Fibroblast of gingiva (primary cell): ENCODE data around the gene CC2D1A.

Experiments used
- DNase-seq: peaks from one replicate; pipeline ENCODE4 v3.0.0-alpha.2; 2011; ENCODE audit warnings: low read depth

The CC2D1A gene

DNA sequence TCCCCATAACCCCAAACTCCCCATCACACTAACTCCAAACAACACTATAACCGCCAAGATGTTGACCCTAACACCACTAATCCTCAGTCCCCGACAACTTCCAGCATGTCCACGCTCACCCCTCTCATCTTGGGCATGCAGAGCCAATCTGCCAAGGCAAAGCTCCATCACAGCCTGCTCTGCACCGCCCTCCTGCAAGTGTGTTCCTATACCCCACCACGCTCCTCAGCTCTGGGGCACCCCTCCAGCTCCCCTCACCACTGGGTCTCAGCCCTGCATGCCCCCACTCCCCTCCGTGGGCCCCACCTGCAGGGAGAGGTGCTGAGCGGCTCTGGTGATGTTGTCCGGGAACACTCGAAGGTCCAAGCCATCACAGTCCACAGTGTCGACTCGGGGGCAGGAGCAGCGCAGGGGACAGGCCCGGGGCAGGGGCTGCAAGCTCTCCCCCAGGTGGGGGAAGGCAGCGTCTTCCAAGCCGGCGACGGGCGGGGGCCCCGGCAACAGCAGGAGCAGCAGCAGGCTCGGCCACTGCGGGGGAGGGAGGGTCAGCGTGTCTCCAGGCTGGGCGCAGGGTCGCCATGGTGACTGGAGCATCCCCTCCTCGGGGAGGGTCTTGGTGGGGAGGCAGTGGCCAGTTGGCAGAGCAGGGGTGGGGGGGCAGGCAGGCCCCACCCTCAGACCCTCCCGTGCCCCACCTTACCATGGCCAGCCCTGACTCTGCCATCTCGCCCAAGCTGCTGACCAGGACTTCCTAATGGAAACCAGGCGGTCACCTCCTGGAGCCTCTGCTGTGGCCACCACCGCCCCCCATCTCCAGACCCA lies 31.7 kb downstream of the CC2D1A start:
- no peak for DNase-seq

DNA sequence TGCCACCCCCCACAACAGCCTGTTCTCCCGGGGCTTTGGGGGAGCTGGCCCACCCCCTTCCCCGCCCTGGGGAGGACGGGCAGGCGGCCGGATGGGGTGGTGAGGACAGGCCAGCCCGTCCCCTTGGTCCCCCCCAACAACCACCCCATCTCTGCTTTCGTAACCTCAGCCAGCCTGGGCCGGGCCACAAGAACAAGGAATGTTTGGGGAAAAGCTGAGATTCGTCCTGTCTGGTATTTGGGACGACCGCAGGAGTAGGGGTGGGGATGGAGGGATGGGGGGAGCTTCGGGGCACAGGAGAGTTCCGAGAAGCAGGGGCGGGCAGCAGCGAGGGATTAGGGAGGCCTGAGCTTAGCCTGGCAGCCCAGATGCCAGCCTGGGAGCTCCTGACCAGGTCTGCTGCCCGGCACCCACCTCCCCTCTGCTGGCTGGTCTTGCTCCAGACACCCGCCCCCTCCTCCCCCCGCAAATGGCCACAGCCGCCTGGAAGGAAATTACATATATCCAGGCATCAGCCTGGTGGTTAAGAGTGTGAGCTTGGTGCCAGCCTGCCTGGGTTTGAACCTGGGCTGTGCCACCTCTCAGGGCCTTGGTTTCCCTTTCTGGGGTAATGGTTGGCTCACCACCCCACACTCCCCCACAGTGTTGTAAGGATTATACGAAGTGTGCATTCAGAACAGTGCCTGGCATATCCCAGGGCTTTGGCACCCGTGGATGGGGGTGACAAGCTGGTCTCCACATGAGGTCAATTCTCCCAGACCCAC lies 32.5 kb downstream of the CC2D1A start, which contains the start of gene PODNL1:
TSS of gene PODNL1 (minus strand) at position 117 of the 764 bp plus-strand sequence. CDS start 236 bp downstream, outside the sequence.
- peak; percentile 85 for DNase-seq

DNA sequence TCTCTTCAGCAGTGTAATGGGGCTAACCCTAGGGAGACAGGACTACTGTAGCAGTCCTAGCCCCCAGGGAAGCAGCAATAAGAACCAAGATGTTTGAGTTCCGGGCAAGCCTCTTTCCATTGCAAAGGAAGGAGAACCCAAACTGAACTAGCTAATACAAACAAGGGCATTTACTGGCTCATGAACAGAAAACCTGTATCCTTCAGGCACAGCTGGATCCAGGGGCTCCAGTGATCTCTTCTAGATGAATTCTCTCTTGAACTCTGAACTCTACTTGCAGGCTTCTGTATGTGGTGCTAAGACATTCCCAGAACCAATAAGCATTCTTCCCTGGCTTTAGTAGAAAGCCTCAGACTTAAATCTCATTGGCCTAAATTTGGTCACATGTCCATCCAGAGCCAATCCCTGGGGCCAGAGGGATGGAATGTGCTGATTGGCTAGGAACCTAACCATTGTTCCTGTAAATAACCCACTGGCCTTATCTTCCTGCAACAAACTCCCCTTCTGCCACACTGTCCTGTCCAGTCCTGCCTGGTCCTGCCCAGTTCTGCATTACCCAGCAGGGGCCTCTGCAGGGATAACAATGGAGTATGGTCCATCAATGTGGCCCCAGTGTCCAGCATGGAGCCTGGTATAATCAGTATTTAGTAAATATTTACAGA lies 36.2 kb downstream of the CC2D1A start:
- DNase-seq: no peak

DNA sequence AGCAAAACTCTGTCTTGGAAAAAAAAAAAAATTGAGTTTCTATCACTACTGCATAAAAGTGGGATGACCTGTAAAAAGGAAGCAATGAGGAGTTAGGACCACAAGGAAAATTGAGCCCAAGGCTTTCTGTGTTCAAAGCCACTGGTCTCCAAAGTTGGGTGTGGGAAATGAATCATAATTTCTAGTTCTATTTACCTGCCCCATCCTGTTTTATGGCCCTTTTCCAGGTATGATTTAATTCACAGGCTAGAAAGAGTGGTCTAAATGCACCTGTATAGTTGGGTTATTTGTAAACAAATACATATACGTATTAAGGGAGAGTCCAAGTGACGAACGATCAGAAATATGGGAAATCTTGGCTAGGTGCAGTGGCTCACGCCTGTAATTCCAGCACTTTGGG lies 40.4 kb downstream of the CC2D1A start:
- DNase-seq: no peak

DNA sequence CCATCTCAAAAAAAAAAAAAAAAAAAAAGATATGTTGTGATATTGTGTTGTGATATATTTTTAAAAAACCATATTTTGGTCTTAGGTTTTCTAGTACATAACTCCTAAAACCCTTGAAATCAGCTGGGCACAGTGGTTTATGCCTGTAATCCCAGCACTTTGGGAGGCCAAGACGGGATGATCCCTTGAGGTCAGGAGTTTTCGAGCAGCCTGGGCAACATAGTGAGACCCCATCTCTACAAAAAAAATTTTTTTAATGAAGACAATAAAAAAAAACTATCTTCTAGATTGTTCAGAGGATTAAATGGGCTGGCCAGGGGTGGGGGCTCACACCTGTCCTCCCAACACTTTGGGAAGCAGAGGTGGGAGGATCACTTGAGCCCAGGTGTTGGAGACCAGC lies 45.0 kb downstream of the CC2D1A start:
- no peak for DNase-seq

DNA sequence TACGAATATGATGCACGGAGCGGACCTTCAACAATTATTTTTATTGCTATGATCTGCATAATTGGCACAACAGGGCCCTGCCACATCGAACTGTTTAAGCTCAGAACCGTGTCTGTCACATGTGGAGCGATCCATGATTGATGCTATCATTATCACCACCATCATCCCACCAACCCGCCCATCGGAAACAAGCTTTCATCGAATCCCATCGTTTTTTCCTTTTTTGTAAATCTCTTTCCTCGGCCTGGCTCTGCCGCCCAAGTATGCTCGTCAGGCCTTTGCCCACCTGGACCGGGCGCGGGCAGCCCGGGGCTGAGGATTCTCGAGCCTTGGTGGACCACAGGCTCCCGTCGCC lies 45.8 kb downstream of the CC2D1A start:
- no peak for DNase-seq

DNA sequence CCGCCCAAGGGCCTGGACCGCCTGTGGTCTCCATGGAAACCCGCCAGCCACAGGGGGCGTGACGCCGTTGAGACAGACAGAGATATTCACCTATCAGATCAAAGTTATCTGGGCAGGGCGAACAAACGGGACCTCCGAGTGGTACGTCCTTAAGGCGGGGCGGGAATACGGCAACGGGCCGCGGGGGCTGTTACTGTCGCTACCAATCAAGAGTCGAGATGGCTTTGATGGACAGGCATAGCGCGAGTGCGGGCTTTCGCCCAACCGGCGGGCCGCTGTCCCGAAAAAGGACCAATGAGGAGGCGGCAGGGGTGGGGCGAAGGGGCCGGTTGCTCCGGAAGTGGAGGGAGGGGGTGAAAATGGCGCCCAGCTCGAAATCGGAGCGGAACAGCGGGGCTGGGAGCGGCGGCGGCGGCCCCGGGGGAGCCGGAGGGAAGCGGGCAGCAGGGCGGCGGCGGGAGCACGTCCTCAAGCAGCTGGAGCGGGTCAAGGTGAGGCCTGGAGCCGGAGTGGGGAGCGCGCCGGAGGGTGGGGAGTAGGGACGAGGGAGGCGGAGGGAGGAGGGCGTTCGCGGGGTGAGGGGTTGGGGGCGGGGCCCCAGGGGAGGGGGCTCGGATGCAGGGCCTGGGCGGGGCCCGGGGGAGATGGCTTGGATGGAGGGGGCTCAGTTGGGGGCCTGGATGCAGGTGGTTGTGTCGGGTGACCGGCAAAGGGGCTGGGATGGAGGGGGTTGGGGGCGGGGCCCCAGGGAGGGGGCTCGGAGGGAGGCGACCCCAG lies 46.3 kb downstream of the CC2D1A start, which contains the start of gene DCAF15:
TSS of gene DCAF15 (plus strand) at position 356 of the 777 bp plus-strand sequence. CDS start at position 360, 4 bp downstream.
- peak; percentile 100 for DNase-seq

DNA sequence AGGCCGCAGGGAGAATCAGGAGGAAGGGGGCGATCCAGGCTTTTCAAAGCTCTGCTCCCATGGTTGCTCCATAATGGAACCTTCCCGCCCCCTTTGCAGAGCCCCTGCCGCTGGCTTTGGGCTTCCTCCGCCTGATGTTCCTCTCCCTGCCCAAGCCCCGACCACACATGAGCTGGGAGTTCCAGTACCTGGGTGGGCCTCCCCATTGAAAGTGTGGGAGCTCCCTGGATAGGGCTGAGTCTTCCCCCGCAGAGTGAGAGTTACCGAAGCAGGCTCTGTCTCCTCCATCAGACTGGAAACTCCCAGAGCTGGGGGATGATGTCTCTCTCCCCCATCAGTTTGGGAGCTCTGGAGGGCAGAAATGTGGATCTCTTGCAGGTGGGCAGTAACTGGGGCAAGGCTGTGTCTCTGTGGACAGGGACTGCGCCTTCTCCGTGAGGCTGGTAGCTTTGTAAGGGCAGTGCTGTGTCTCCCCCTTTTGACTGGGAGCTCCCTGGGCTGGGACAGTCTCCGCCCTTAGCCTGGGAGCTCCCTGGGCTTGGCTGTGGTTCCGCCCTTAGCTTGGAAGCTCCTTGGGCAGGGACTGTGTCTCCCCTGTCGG lies 47.0 kb downstream of the CC2D1A start:
- peak; percentile 69 for DNase-seq

DNA sequence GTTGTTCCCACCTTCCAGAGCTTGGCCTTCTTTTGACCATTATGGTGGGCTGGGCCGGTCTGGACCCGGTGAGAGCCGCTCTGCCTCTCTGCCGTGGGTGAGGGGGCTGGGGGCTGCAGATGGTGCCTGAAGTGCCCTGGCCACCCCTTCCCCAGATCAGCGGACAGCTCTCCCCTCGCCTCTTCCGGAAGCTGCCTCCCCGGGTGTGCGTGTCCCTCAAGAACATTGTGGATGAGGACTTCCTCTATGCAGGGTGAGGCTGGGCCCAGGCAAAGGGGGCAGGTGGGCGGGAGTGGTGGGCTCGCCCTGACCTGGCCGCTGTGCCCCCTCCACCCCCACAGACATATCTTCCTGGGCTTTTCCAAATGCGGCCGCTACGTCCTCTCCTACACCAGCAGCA lies 48.2 kb downstream of the CC2D1A start:
- no peak for DNase-seq

DNA sequence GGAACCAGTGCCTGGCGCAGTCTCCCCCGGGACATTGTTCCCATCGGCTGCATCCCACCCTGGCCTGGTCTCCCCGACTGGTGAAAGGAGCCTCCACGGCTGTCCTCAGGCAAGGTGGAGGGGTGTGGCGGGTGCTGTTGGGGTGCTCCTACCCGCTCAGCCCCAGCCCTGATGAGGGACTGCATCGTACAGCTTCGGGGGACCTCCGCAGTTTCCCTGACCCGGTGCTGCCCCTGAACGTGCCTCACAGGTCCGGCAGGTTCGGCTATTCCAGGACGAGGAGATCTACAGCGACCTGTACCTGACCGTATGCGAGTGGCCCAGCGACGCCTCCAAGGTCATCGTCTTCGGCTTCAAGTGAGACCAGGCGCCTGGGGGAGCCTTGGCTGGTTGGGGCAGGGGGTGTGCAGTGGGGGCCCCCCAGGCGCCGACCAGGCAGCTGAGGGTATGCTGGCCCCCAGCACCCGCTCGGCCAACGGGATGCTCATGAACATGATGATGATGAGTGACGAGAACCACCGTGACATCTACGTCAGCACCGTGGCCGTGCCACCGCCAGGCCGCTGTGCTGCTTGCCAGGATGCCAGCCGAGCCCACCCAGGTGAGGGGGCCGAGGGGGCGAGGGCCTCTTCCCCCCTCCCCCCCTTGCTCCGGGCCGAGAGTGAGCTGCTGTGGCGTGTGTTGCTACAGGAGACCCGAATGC lies 49.8 kb downstream of the CC2D1A start:
- no peak for DNase-seq

DNA sequence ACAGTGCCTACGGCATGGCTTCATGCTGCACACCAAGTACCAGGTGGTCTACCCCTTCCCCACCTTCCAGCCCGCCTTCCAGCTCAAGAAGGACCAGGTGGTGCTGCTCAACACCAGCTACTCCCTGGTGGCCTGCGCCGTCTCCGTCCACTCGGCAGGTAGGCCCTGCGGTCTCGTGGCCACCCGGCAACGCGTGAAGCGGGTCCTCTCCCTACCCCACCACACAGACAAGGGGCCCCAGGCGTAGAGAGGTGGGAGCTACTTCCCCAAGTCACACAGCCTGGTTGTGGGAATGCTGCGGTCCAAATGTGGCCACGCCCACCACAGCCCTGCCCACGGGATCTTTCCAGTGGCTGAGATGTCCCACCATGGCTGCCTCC lies 50.4 kb downstream of the CC2D1A start:
- DNase-seq: no peak

DNA sequence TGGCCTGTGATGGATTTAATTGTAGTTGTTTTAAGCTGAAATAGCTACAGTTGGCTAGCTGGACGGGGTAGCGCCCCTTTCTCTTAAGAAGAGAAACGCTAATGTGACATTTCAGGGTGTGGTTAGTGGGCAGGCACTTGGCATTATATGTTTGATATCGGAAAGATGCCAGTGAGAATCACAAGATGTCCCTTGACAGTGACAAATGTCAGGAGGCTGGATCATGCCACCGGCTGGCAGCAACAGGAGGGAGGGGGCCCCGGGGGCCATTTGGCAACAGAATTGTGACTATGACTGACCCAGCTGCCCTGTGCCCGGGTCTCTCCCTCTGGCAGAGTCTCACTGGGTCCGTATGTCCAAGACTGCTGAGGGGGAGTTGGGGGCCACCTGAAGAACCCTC lies 51.0 kb downstream of the CC2D1A start:
- DNase-seq: no peak

DNA sequence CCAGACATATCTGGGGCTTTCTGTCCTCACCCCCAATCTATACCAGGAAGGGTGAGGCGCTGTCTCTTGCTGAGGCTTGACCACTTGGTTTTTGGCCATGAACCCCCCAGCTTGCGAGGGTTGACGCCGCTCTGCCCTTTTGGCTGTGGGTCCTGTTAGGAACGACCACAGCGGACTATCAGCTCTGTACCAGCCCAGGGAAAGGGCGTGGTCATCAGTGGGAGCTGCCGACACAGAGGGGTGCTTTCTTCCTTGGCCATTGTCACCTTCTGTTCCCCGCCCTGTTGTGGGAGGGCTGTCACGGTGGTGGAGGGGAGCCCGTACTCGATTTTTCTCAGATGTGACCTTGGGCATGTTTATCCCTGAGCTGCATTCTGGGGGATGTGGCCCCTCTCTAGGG lies 52.0 kb downstream of the CC2D1A start:
- DNase-seq: no peak

DNA sequence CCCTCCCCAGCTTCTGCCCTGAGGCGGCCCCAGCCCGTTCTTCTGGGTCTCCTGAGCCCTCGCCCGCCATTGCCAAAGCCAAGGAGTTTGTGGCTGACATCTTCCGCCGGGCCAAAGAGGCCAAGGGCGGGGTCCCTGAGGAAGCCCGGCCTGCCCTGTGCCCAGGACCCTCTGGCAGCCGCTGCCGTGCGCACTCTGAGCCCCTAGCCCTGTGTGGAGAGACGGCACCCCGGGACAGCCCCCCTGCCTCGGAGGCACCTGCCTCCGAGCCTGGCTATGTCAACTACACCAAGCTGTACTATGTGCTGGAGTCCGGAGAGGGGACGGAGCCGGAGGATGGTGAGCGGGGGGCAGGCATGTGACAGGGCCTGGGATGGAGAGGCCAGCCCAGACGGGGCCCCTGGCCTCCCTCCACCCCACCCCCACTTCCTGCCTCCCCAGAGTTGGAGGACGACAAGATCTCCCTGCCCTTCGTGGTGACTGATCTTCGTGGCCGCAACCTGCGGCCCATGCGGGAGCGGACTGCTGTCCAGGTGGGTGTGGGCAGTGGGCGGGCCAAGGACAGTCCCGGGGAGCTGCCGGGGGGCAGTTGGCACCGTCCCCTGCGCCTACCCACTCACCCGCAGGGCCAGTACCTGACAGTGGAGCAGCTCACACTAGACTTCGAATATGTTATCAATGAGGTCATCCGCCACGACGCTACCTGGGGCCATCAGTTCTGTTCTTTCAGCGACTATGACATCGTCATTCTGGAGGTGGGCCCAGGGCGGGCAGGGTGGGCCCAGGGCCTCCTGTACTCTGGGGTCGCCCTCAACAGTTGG lies 53.4 kb downstream of the CC2D1A start:
- no peak for DNase-seq

DNA sequence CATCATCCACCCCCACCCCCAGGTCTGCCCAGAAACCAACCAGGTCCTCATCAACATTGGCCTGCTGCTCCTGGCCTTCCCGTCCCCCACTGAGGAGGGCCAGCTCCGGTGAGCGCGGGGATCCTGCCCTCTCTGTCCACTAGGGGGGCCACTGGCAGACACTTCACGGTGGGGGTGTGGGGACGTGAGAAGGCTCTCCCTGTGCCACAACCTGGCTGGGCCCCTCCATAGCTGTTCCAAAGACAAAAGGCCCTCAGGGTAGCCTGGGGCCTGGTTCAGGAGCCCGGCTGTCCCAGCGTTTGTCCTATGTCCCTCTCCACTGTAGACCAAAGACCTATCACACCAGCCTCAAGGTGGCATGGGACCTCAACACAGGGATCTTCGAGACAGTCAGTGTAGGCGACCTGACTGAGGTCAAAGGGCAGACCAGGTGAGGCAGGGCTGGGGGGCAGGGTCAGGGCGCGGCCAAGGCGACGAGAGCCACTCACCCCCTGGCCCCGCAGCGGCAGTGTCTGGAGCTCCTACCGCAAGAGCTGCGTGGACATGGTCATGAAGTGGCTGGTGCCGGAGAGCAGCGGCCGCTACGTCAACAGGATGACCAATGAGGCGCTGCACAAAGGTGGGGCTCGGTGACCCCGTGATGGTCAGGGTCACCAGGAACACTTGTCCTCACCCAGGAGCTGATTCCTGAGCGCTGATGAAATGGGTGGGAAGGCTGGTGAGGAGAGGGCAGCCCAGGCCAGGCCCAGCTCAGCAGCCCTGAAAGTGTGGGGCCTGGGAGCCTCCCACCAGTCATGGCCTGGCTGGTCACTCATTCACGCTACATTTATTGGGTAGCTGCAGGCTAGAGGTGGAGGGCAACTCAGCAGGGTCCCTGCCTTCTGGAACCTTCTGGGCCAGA lies 54.2 kb downstream of the CC2D1A start:
- no peak for DNase-seq

DNA sequence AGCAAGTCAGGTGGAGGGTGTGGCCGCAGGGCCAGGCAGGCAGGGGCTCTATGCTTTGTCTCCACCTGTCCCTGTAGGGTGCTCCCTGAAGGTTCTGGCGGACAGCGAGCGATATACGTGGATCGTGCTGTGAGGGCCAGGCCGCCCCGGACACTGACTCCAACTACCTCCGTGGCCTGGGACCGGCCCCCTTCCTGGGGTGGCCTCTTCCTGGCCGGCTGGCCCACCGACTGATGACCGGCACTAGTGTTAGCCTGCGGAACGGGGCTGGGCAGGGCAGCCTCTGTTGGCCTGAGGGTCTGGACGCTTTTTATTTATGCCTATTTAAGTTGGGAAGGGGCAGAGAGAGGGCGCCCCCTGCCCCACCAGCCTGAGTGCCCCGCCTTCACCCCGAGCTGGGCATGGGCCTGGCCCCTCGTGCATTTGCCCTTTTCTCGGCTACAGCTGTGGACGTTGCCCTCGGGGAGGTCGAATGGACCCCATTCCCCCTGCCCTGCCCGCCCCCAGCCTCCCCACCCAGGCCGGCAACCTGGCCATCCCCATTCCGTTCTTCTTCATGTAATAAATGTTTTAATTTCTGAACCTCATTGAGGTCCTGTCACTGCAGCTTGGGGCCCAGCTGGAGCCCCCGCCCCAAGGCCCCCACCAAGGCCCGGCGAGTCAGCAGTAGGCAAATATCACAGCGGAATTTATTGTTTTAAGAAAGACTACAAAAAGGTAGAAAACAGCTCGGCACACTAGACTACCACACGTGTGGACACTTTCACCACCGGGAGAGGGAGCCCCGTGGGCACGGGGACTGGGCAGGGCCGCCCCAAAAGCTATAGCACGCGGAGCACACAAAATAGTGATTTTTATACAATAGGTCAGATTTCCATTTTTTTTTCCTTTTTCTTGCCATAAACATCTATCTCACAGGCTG lies 55.1 kb downstream of the CC2D1A start:
- DNase-seq: no peak

DNA sequence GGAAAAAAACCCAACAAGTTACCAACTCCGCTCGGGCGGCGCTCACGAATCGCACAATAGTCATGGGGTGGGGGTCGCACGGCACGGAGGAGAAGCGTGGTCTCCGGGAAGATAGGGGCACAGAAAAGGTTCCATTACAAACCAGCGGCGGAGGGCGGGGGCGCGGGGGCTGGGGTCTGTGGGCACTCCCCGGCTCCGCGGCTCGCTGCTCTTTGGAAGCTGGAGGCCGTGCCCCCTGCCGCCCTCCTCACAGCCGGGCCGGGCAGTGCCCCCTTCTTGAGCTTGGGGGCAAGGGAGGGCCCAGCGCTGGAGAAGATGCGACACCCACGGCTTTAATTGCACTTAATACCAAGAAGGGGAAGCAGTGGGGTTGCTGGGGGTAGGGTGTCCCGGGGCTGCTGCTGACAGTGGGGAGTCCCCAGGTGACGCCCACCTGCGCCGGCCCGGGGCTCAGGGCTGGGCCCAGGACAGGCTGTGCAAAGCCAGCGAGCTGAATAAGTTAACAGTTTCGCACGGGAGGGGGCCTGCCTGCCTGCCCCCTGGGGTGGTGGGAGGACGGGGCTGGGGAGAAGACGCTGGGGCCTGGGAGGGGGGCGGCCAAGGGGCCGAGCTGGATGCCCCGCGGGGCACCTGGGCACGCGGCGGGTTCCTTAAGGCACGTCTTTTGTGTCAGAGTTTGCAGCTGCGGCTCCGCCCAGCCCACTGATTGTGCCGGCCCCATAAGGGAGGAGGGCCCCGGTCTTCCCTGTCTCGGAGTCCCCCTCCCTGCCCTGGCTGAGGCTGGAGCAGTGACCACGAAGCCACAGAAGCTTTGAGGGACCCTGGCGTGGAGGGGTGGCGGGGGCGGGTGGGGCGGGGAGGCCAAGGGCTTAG lies 56.1 kb downstream of the CC2D1A start:
- DNase-seq: no peak
